MM.1S (cell line): ENCODE data around the gene HSPB2.

Source experiments
- DNase-seq: peaks from one replicate; pipeline ENCODE4 v3.0.0-alpha.2; 2015
- H2AFZ ChIP-seq: fragments of 300-600 bp; sonication (generic); 2 replicates; pipeline ENCODE4 v1.6.0; 2016; ENCODE audit warnings: antibody characterized with exemption, low read length
- H3F3A ChIP-seq: fragments of 300-600 bp; sonication (generic); 2 replicates; pipeline ENCODE4 v1.6.1; 2016; ENCODE audit warnings: mild to moderate bottlenecking, antibody characterized with exemption, low read length, moderate library complexity, mixed read lengths; ENCODE audit not compliant: insufficient read depth
- H3K27ac ChIP-seq: fragments of 300-600 bp; sonication (generic); 2 replicates; pipeline ENCODE4 v1.5.1; 2016; ENCODE audit warnings: mild to moderate bottlenecking, low read length
- H3K27me3 ChIP-seq: fragments of 300-600 bp; sonication (generic); replicated peaks from 2 replicates; pipeline ENCODE4 v1.6.0; 2016; ENCODE audit warnings: low read length; ENCODE audit not compliant: insufficient read depth
- H3K36me3 ChIP-seq: fragments of 300-600 bp; sonication (generic); replicated peaks from 2 replicates; pipeline ENCODE4 v1.6.1; 2016; ENCODE audit warnings: mild to moderate bottlenecking, low read length, mixed read lengths; ENCODE audit not compliant: insufficient read depth
- H3K4me1 ChIP-seq: fragments of 300-600 bp; sonication (generic); 2 replicates; pipeline ENCODE4 v1.6.1; 2016; ENCODE audit warnings: low read length, mixed read lengths
- H3K4me2 ChIP-seq: fragments of 300-600 bp; sonication (generic); 2 replicates; pipeline ENCODE4 v1.6.0; 2016; ENCODE audit warnings: low read depth, low read length
- H3K4me3 ChIP-seq: fragments of 300-600 bp; sonication (generic); 2 replicates; pipeline ENCODE4 v1.5.1; 2016; ENCODE audit warnings: low read length, mixed read lengths
- H3K79me2 ChIP-seq: fragments of 300-600 bp; sonication (generic); 2 replicates; pipeline ENCODE4 v1.6.1; 2016; ENCODE audit warnings: mixed run types, low read length, mixed read lengths
- H3K9ac ChIP-seq: fragments of 300-600 bp; sonication (generic); 2 replicates; pipeline ENCODE4 v1.6.1; 2016; ENCODE audit warnings: low read length, mixed read lengths
- H3K9me2 ChIP-seq: fragments of 300-600 bp; sonication (generic); replicated peaks from 2 replicates; pipeline ENCODE4 v1.6.1; 2016; ENCODE audit warnings: mild to moderate bottlenecking, low read length, mixed read lengths; ENCODE audit not compliant: insufficient read depth
- H3K9me3 ChIP-seq: fragments of 300-600 bp; sonication (generic); replicated peaks from 2 replicates; pipeline ENCODE4 v1.6.1; 2016; ENCODE audit warnings: mild to moderate bottlenecking, low read length, mixed read lengths; ENCODE audit not compliant: insufficient read depth
- H4K20me1 ChIP-seq: fragments of 300-600 bp; sonication (generic); 2 replicates; pipeline ENCODE4 v1.6.1; 2016; ENCODE audit warnings: mild to moderate bottlenecking, low read length, moderate library complexity, mixed read lengths; ENCODE audit not compliant: insufficient read depth
- CTCF ChIP-seq: fragments of 300-600 bp; sonication (generic); IDR thresholded peaks from 2 replicates; pipeline ENCODE4 v1.5.1; 2016; ENCODE audit warnings: antibody characterized with exemption, low read length, mixed read lengths
- EZH2 ChIP-seq: fragments of 300-600 bp; sonication (generic); optimal IDR thresholded peaks from 2 replicates; pipeline ENCODE3; 2017; ENCODE audit warnings: low read depth, mild to moderate bottlenecking, antibody characterized with exemption, low read length, mixed read lengths
- EZH2phosphoT487 ChIP-seq: fragments of 300-600 bp; sonication (generic); IDR thresholded peaks from 2 replicates; pipeline ENCODE4 v1.6.1; 2018; ENCODE audit warnings: antibody characterized with exemption, low read length

Gene HSPB2

GRCh38 chr11:111886032-111886431 is 26.5 kb upstream of the HSPB2 start:
- no peak overlapping the region for H2AFZ ChIP-seq
- no peaks in the 10 kb centered on the region for H3K79me2 ChIP-seq
- H3K4me1 ChIP-seq, result no peaks in the 10 kb centered on the region
- no peak overlapping the region for H3K27ac ChIP-seq
- H3K9ac ChIP-seq, result no peak overlapping the region
- H3F3A ChIP-seq, result no peaks in the 10 kb centered on the region
- H4K20me1 ChIP-seq, result no peaks in the 10 kb centered on the region
- H3K27me3 ChIP-seq, result no peaks in the 10 kb centered on the region
- no peak for TF ChIP-seq CTCF
- no peak for TF ChIP-seq EZH2
- no peak for TF ChIP-seq EZH2phosphoT487
- H3K36me3 ChIP-seq, result no peaks in the 10 kb centered on the region
- H3K4me2 ChIP-seq, result no peak overlapping the region
- no peak for DNase-seq
- no peaks in the 10 kb centered on the region for H3K9me3 ChIP-seq
- H3K9me2 ChIP-seq, result no peaks in the 10 kb centered on the region
- H3K4me3 ChIP-seq, result no peak overlapping the region

- TF ChIP-seq EZH2, result no peak
- no peak for TF ChIP-seq CTCF
- no peak for TF ChIP-seq EZH2phosphoT487
- H3K27me3 ChIP-seq, result no peaks in the 10 kb centered on the region
- no peaks in the 10 kb centered on the region for H3K4me1 ChIP-seq
- H4K20me1 ChIP-seq, result no peaks in the 10 kb centered on the region
- H3K9me3 ChIP-seq, result no peaks in the 10 kb centered on the region
- no peaks in the 10 kb centered on the region for H3K79me2 ChIP-seq
- no peak overlapping the region for H3K27ac ChIP-seq
- H3K4me2 ChIP-seq, result no peak overlapping the region
- H3F3A ChIP-seq, result no peaks in the 10 kb centered on the region
- no peak overlapping the region for H3K4me3 ChIP-seq
- H3K9ac ChIP-seq, result no peak overlapping the region
- no peak overlapping the region for H2AFZ ChIP-seq
- H3K9me2 ChIP-seq, result no peaks in the 10 kb centered on the region
- no peak for DNase-seq
- no peaks in the 10 kb centered on the region for H3K36me3 ChIP-seq
These were observed 25.7 kb upstream of the HSPB2 start for GRCh38 chr11:111886844-111887243.

- Histone ChIP-seq H3K4me3 (no peak overlapping the region), H4K20me1 (no peaks in the 10 kb centered on the region), H3K9ac (no peak overlapping the region), H3K36me3 (no peaks in the 10 kb centered on the region), H3K9me2 (no peaks in the 10 kb centered on the region), H3K27me3 (no peaks in the 10 kb centered on the region; the same call in 1 of the 2 replicates), H3K9me3 (no peaks in the 10 kb centered on the region), H3K4me2 (no peak overlapping the region), H3K4me1 (no peaks in the 10 kb centered on the region), H2AFZ (no peak overlapping the region), H3K79me2 (no peaks in the 10 kb centered on the region), H3K27ac (no peak overlapping the region), H3F3A (no peaks in the 10 kb centered on the region)
- no peak for DNase-seq
- TF ChIP-seq EZH2 (no peak), CTCF (no peak), EZH2phosphoT487 (no peak)
These were observed 7.1 kb upstream of the HSPB2 start for GRCh38 chr11:111905411-111905810.
